DOHH2 (cell line): ENCODE data around the gene FTO.

ENCODE experiments used
- CTCF ChIP-seq: fragments of 200-600 bp; sonication (generic); IDR thresholded peaks from one replicate; pipeline ENCODE4 v1.5.1; 2014; ENCODE audit warnings: antibody characterized with exemption, mild to moderate bottlenecking, low read depth, low read length; ENCODE audit not compliant: poor library complexity, severe bottlenecking
- EZH2phosphoT487 ChIP-seq: fragments of 200-600 bp; sonication (generic); IDR thresholded peaks from 2 replicates; pipeline ENCODE4 v1.6.1; 2017; ENCODE audit warnings: borderline replicate concordance, mild to moderate bottlenecking, antibody characterized with exemption, low read length, moderate library complexity, mixed read lengths

- TF ChIP-seq CTCF: no peak
- TF ChIP-seq EZH2phosphoT487: no peak
These were observed 452.4 kb downstream of the FTO start for GRCh38 chr16:54156349-54156748.
